Thyroid gland (tissue), 4 donors: ENCODE measurements around the gene PCYT2. TPM values are rescaled to one million over a fixed set of nuclear protein-coding genes. Genes with fewer than 3 reads are reported as not detected.
"Not testable (repeated sequence)": the region's sequence is repeated elsewhere in the genome, so short reads cannot be mapped to it uniquely, and the experiment has no call there.

Source experiments
- DNase-seq, 2 donors: peaks; one replicate each; pipeline ENCODE4 v3.0.0-alpha.2; 2019
- H3K27ac ChIP-seq, 3 donors: fragments of 200-600 bp; sonication (generic); 1 replicate in 2 of 3; 2 replicates in 1 of 3; pipeline ENCODE4 v1.5.1; 2016 to 2019; ENCODE audit warnings: mild to moderate bottlenecking in 1 of 3, moderate library complexity in 1 of 3
- H3K27me3 ChIP-seq: fragments of 200-600 bp; sonication (generic); one replicate; pipeline ENCODE4 v1.5.1; 2019
- H3K36me3 ChIP-seq, 2 donors: fragments of 200-600 bp; sonication (generic); one replicate each; pipeline ENCODE4 v1.5.1; 2016 to 2019
- H3K4me1 ChIP-seq, 2 donors: fragments of 200-600 bp; sonication (generic); one replicate each; pipeline ENCODE4 v1.5.1; 2017 to 2019
- H3K4me3 ChIP-seq, 3 donors: fragments of 200-600 bp; sonication (generic); replicated peaks in 1 of 3; 1 replicate in 2 of 3; 2 replicates in 1 of 3; pipeline ENCODE4 v1.5.1; 2016; ENCODE audit warnings: mild to moderate bottlenecking in 1 of 3
- H3K9me3 ChIP-seq: fragments of 200-600 bp; sonication (generic); one replicate; pipeline ENCODE4 v1.5.1; 2017
- POLR2A ChIP-seq, 2 donors: fragments of 450-650 bp; IDR thresholded peaks; one replicate each; pipeline ENCODE4 v1.6.1; 2017; ENCODE audit warnings: antibody characterized with exemption in 2 of 2, mild to moderate bottlenecking in 2 of 2, moderate library complexity in 1 of 2
- WGBS, 2 donors: methylation state at CpG; one replicate each; pipeline ENCODE4 v1.1.5; 2017; 5-methylcytosine and 5-hydroxymethylcytosine counted together
- intact Hi-C: fragments of 100-400 bp; cut with DNase I; formaldehyde crosslinking; loops from one replicate; pipeline ENCODE4 v1.15.1; 2023
- total RNA-seq, 4 donors: library from RNA; depleted of rRNA; stranded (reverse); fragments of >200 nt; gene quantifications; one replicate each; pipeline ENCODE4 v1.2.3, GENCODE V29; 2016
- TF ChIP-seq, protein P1 (sequence below), 6 experiments: fragments of 200-600 bp in 3 of 6; fragments of 450-650 bp in 3 of 6; sonication (generic) in 3 of 6; IDR thresholded peaks; one replicate each; pipeline ENCODE4 v1.5.1; 2016 to 2019; ENCODE audit warnings: antibody characterized with exemption in 6 of 6, mild to moderate bottlenecking in 2 of 6, inconsistent platforms in 1 of 6, moderate library complexity in 1 of 6

The PCYT2 gene
- total RNA-seq, 4 donors from 2014 or later = 30.4 to 36.5 (median 34.2) TPM

DNA sequence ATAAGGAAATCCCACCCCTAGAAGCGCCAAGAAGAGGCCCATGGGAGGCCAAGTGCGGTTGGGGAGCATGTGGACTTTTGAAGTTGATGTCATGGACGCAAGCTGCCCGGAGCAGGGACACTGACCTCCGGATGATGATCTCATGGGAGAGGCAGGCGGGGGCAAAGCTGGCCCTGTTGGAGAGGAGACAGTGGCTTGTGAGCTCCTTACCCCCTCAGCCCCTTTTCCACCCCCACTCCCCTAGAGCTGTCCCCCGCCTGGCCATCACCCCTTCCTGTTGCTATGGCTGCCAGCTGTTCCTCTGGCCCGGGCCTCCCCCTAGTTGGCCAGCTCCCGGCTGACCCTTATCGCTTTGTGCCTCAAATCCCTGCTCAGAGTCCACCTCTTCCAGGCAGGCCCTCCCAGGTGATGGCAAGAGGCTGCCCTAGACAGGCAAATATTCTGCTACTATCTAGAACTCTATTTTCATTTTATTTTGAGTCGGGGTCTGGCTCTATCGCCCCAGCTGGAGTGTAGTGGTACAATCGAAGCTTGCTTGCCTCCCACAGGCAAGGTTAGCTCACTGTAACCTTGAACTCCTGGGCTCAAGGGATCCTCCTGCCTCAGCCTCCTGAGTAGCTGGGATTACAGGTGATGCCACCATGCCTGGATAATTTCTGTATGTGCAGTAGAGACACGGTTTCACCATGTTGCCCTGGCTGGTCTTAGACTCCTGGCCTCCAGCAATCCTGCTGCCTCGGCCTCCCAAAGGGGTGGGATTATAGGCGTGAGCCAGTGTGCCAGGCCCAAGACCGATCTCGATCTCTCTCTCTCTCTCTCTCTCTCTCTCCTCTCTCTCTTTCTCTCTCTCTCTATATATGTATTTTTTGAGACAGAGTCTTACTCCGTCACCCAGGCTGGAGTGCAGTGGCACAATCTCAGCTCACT, 43.2 kb upstream of the PCYT2 start:
- WGBS, 2 donors = 86 to 88% methylated on average over 15 to 19 of the region's 19 CpGs
- peaks cover 13% of the 10 kb centered on the region for H3K27me3 ChIP-seq
- no peaks in the 10 kb centered on the region for H3K9me3 ChIP-seq
- H3K4me1 ChIP-seq = peaks cover 0 to 4% of the 10 kb centered on the region in 2 donors
- intact Hi-C loops = loop anchor here (5.0 kb wide), 1 partner anchor 198 kb away; no protein-coding TSS in a partner anchor
- TF ChIP-seq, protein P1, sequence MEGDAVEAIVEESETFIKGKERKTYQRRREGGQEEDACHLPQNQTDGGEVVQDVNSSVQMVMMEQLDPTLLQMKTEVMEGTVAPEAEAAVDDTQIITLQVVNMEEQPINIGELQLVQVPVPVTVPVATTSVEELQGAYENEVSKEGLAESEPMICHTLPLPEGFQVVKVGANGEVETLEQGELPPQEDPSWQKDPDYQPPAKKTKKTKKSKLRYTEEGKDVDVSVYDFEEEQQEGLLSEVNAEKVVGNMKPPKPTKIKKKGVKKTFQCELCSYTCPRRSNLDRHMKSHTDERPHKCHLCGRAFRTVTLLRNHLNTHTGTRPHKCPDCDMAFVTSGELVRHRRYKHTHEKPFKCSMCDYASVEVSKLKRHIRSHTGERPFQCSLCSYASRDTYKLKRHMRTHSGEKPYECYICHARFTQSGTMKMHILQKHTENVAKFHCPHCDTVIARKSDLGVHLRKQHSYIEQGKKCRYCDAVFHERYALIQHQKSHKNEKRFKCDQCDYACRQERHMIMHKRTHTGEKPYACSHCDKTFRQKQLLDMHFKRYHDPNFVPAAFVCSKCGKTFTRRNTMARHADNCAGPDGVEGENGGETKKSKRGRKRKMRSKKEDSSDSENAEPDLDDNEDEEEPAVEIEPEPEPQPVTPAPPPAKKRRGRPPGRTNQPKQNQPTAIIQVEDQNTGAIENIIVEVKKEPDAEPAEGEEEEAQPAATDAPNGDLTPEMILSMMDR (IDR thresholded peaks at IDR 0.05) = no peak
- TF ChIP-seq POLR2A (IDR thresholded peaks at IDR 0.05) = no peak
- H3K27ac ChIP-seq = no peak overlapping the region
- no peak overlapping the region for H3K4me3 ChIP-seq
- no peaks in the 10 kb centered on the region for H3K36me3 ChIP-seq
- DNase-seq = no peak

DNA sequence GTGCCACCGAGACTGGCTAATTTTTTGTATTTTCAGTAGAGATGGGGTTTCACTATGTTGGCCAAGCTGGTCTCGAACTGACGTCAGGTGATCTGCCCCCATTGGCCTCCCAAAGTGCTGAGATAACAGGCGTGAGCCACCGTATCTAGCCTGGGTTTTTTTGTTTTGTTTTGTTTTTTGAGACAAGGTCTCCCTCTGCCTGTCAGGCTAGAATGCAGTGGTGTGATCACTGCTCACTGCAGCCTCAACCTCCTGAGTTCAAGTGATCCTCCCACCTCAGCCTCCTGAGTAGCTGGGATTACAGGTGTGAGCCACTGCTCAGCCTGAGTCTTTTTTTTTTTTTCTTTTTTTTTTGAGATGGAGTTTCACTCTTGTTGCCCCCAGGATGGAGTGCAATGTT, 42.2 kb upstream of the PCYT2 start:
- H3K4me1 ChIP-seq, H3K36me3 ChIP-seq, DNase-seq, H3K27ac ChIP-seq, H3K27me3 ChIP-seq, intact Hi-C loops, H3K4me3 ChIP-seq, H3K9me3 ChIP-seq: not testable (repeated sequence)
- WGBS, 2 donors = 69 to 77% methylated on average over 5 of the region's 5 CpGs

DNA sequence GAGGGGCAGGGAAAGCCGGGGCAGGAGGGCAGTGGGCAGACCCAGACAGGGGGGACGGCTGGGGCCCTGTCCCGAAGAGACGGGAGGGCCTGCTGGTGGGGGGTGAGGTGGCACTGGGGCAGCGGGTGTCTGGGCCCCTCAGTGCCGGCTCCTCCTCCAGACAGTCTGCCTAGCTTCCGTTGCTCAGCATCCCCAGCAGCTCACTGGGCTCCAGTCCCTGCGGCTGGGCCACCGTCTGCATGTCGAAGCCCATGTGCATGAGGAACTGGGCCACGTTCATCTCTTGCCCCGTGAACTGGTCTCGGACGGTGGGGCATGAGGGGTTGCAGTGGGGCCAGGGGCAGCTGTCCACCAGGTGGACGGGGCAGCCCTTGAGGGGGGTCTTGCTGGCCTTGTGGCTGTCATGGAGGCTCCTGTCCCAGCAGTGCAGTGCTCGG, 41.6 kb upstream of the PCYT2 start:
- no peak for DNase-seq
- Histone ChIP-seq H3K4me3 (no peak overlapping the region), H3K4me1 (no peaks in the 10 kb centered on the region), H3K36me3 (no peaks in the 10 kb centered on the region), H3K27me3 (no peaks in the 10 kb centered on the region), H3K9me3 (no peaks in the 10 kb centered on the region), H3K27ac (no peak overlapping the region)
- TF ChIP-seq, protein P1 (IDR thresholded peaks at IDR 0.05) = no peak
- TF ChIP-seq POLR2A (IDR thresholded peaks at IDR 0.05) = no peak
- intact Hi-C loops = no loop called here
- WGBS, 2 donors = 74 to 78% methylated on average over 15 to 16 of the region's 16 CpGs

DNA sequence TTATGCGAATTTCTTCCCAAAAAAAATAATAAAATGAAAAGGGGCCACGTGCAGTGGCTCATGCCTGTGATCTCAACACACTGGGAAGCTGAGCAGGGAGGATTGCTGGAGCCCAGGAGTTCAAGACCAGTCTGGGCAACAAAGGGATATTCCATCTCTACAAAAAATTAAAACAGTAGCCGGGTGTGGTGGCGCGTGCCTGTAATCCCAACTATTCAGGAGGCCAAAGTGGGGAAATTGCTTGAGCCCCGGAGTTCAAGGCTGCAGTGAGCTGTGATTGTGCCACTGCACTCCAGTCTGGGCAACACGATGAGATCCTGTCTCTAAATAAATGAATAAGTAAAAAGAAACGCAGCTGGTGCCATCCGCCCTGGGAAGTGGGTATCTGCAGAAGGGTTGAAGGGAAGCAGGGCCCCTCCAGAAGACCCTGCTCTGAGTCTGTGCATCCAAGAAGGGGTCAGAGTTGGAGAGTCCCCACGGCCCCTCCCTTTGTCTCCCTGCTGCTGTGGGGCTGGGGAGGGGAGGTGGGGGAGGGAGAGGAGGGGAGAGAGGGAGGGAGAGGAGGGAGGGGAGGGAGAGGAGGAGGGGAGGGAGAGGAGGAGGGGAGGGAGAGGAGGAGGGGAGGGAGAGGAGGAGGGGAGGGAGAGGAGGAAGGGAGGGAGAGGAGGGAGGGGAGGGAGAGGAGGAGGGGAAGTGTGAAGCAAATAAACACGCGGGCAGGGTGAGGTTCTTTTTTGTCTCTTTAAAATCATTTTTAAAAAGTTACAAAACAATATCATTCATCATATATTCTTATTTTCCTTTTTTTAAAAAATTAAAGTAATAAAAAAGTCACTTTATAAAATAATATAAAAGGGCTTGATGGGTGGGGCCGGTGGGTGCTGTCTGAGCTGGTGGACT, 40.8 kb upstream of the PCYT2 start:
- no peaks in the 10 kb centered on the region for H3K27me3 ChIP-seq
- no peak overlapping the region for H3K4me3 ChIP-seq
- no peaks in the 10 kb centered on the region for H3K4me1 ChIP-seq
- H3K9me3 ChIP-seq = no peaks in the 10 kb centered on the region
- H3K36me3 ChIP-seq = no peaks in the 10 kb centered on the region
- TF ChIP-seq, protein P1 (IDR thresholded peaks at IDR 0.05) = no peak
- TF ChIP-seq POLR2A (IDR thresholded peaks at IDR 0.05) = no peak
- intact Hi-C loops = no loop called here
- no peak for DNase-seq
- no peak overlapping the region for H3K27ac ChIP-seq
- WGBS, 2 donors = 61% methylated on average over 13 of the region's 13 CpGs

DNA sequence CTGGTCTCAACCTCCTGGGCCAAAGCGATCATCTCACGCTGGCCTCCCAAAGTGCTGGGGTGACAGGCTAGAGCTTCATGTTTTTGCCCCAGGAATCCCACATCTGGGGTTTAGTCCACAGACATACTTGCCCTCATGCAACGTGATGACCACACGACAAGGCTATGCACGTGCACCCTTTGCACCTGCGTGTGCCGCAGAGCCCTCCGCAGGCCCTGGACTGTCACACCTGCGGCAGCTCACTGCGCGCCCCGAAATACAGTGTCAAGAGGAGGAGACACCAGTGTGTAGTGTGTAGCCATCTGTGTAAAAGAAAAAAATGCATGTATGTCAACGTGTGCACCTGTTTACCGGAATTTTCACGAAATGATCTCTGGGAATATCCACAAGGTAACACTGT, 39.3 kb upstream of the PCYT2 start:
- Histone ChIP-seq H3K27me3 (no peaks in the 10 kb centered on the region), H3K4me1 (no peaks in the 10 kb centered on the region), H3K9me3 (no peaks in the 10 kb centered on the region), H3K36me3 (no peaks in the 10 kb centered on the region), H3K4me3 (no peak overlapping the region), H3K27ac (no peak overlapping the region)
- DNase-seq = no peak
- TF ChIP-seq POLR2A (IDR thresholded peaks at IDR 0.05) = no peak
- TF ChIP-seq, protein P1 (IDR thresholded peaks at IDR 0.05) = no peak
- 83 to 84% methylated on average over 15 of the region's 15 CpGs for whole genome bisulfite sequencing, 2 donors
- intact Hi-C loops = no loop called here
